Cardiac muscle cell (in vitro differentiated cells and primary cell): ENCODE data around the gene RIPPLY3. TPM values are rescaled to one million over a fixed set of nuclear protein-coding genes. Genes with fewer than 3 reads are reported as not detected.

Source experiments
- DNase-seq, 2 donors: peaks; one replicate each; pipeline versions ENCODE4 v3.0.0 to v3.0.0-alpha.2; 2010 to 2017; ENCODE audit warnings: low read depth in 1 of 2, low spot score in 1 of 2
- H3K27ac ChIP-seq: fragments of 200-600 bp; sonication (generic); 2 replicates; pipeline ENCODE4 v1.5.1; 2016
- H3K27me3 ChIP-seq: fragments of 200-600 bp; sonication (generic); 2 replicates; pipeline ENCODE4 v1.6.0; 2016; ENCODE audit warnings: control low read depth
- H3K36me3 ChIP-seq: fragments of 200-600 bp; sonication (generic); 2 replicates; pipeline ENCODE4 v1.5.1; 2016; ENCODE audit warnings: control low read depth
- H3K4me1 ChIP-seq: fragments of 200-600 bp; sonication (generic); 2 replicates; pipeline ENCODE4 v1.8.1; 2017; ENCODE audit warnings: low read depth, mild to moderate bottlenecking, mixed run types
- H3K4me3 ChIP-seq: fragments of 200-600 bp; sonication (generic); 2 replicates; pipeline ENCODE4 v1.5.1; 2016; ENCODE audit warnings: mild to moderate bottlenecking
- H3K9me3 ChIP-seq: fragments of 200-600 bp; sonication (generic); 2 replicates; pipeline ENCODE4 v1.5.1; 2017; ENCODE audit warnings: low read depth, mild to moderate bottlenecking, control low read depth
- CTCF ChIP-seq: IDR thresholded peaks from 2 replicates; pipeline ENCODE4 v1.5.1; 2012; ENCODE audit warnings: low read depth, mild to moderate bottlenecking, low read length
- polyA plus RNA-seq: library from polyadenylated mRNA; unstranded; fragments of >200 nt; fragmentation: Nextera tagmentation; extraction: Ambion mirVana; gene quantifications from 2 replicates; pipeline ENCODE4 v1.2.1, GENCODE V29; 2016
- total RNA-seq: library from RNA; depleted of rRNA; stranded (reverse); fragments of >200 nt; gene quantifications from 2 replicates; pipeline ENCODE4 v1.2.3, GENCODE V29; 2016

The RIPPLY3 gene
- total and polyA plus RNA-seq, 2 experiments from 2014 or later: not detected

- no peak for TF ChIP-seq CTCF
- Histone ChIP-seq H3K36me3 (peaks cover 8% of the 10 kb centered on the region), H3K4me3 (no peak overlapping the region), H3K27ac (no peak overlapping the region), H3K4me1 (peaks cover 3% of the 10 kb centered on the region), H3K9me3 (no peaks in the 10 kb centered on the region), H3K27me3 (no peaks in the 10 kb centered on the region)
- no peak for DNase-seq
Measured at GRCh38 chr21:37063433-37063832, 56.9 kb downstream of the RIPPLY3 start.

- DNase-seq: no peak
- H3K27ac ChIP-seq: no peak overlapping the region
Measured at GRCh38 chr21:37064841-37065240, 58.3 kb downstream of the RIPPLY3 start.

GRCh38 chr21:37065561-37066177, 59.2 kb downstream of the RIPPLY3 start:
- no peaks in the 10 kb centered on the region for H3K27me3 ChIP-seq
- TF ChIP-seq CTCF: no peak
- H3K9me3 ChIP-seq: no peaks in the 10 kb centered on the region
- no peak overlapping the region for H3K27ac ChIP-seq
- no peak for DNase-seq
- H3K36me3 ChIP-seq: peaks cover 8% of the 10 kb centered on the region
- no peak overlapping the region for H3K4me3 ChIP-seq
- H3K4me1 ChIP-seq: no peaks in the 10 kb centered on the region

More at GRCh38 chr21:37064841-37065240, 58.3 kb downstream of the RIPPLY3 start:
- H3K27me3 ChIP-seq: no peaks in the 10 kb centered on the region
- no peak for TF ChIP-seq CTCF
- no peaks in the 10 kb centered on the region for H3K9me3 ChIP-seq
- H3K36me3 ChIP-seq: peaks cover 8% of the 10 kb centered on the region
- no peak overlapping the region for H3K4me3 ChIP-seq
- H3K4me1 ChIP-seq: peaks cover 3% of the 10 kb centered on the region

Other genes with a start within 250 kb of the RIPPLY3 start
- 14.6 and 20.1 TPM in 2 replicates for gene HLCS, start 40.0 kb upstream of the RIPPLY3 start, total RNA-seq
- 12.4 and 17.8 TPM in 2 replicates for gene HLCS, start 40.0 kb upstream of the RIPPLY3 start, polyA plus RNA-seq
- 13.8 and 23.3 TPM in 2 replicates for gene PIGP, start 66.4 kb downstream of the RIPPLY3 start, total RNA-seq
- gene PIGP, start 66.4 kb downstream of the RIPPLY3 start, polyA plus RNA-seq: 83.4 and 91.5 TPM in 2 replicates
- gene TTC3, start 66.6 kb downstream of the RIPPLY3 start, total RNA-seq: 128 and 170 TPM in 2 replicates
- gene TTC3, start 66.6 kb downstream of the RIPPLY3 start, polyA plus RNA-seq: 87.7 and 133 TPM in 2 replicates